Measurements from ENCODE around the gene ARID1B. TPM values are rescaled to one million over a fixed set of nuclear protein-coding genes. Genes with fewer than 3 reads are reported as not detected.

The ARID1B gene
- total RNA-seq, 1 donor from 2014 or later = 155 TPM

DNA sequence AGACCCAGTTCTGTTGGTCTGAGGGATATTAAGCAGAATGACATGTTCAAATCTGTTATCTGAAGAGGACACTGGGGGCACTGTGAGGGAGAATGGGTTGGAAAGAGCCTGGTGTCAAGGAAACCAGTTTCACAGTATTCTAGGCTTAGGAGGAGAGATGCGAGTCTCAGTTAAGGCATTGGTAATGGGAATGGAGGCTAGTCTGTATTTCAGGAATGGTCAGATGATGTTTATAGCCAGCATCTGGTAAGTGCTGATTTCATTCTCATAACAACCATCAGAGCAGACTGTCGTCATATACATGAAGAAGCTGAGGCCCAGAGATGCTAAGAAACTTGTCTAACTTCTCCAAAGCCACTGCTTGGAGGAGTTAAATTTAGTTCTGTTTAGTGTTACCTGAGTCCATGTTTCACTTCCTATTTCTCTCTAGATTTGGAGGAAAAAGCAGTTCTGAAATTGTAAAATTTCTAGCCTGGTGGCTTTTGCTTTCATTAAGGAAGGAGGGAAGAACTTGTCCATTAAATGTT lies 242.0 kb downstream of the ARID1B start:
- Mint-ChIP-seq H3K4me3 (no peak overlapping the region), H3K27me3 (ENCODE audit: low read depth) (no peaks in the 10 kb centered on the region)
- DNase-seq (ENCODE audit: low spot score in 2 of 2, unreplicated experiment in 2 of 2) = no peak

GRCh38 chr6:157019733-157020132 lies 242.6 kb downstream of the ARID1B start:
- H3K4me1 Mint-ChIP-seq = peaks cover 34% of the 10 kb centered on the region
- H3K27ac Mint-ChIP-seq = peak overlapping the region; percentile 85
- H3K36me3 Mint-ChIP-seq = no peaks in the 10 kb centered on the region
- TF ChIP-seq, protein P1, sequence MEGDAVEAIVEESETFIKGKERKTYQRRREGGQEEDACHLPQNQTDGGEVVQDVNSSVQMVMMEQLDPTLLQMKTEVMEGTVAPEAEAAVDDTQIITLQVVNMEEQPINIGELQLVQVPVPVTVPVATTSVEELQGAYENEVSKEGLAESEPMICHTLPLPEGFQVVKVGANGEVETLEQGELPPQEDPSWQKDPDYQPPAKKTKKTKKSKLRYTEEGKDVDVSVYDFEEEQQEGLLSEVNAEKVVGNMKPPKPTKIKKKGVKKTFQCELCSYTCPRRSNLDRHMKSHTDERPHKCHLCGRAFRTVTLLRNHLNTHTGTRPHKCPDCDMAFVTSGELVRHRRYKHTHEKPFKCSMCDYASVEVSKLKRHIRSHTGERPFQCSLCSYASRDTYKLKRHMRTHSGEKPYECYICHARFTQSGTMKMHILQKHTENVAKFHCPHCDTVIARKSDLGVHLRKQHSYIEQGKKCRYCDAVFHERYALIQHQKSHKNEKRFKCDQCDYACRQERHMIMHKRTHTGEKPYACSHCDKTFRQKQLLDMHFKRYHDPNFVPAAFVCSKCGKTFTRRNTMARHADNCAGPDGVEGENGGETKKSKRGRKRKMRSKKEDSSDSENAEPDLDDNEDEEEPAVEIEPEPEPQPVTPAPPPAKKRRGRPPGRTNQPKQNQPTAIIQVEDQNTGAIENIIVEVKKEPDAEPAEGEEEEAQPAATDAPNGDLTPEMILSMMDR (IDR thresholded peaks at IDR 0.05; ENCODE audit: unreplicated experiment) = no peak
- no peaks in the 10 kb centered on the region for H3K27me3 Mint-ChIP-seq (ENCODE audit: low read depth)
- peak overlapping the region; percentile 38 for H3K4me3 Mint-ChIP-seq
- no peaks in the 10 kb centered on the region for H3K9me3 Mint-ChIP-seq
- no peak for DNase-seq (ENCODE audit: low spot score in 2 of 2, unreplicated experiment in 2 of 2)

More for the DNA sequence above, 242.0 kb downstream of the ARID1B start:
- H3K4me1 Mint-ChIP-seq = peaks cover 34% of the 10 kb centered on the region
- H3K9me3 Mint-ChIP-seq = no peaks in the 10 kb centered on the region
- TF ChIP-seq, protein P1 (IDR thresholded peaks at IDR 0.05; ENCODE audit: unreplicated experiment) = no peak
- peak overlapping the region; percentile 85 for H3K27ac Mint-ChIP-seq
- H3K36me3 Mint-ChIP-seq = no peaks in the 10 kb centered on the region

GRCh38 chr6:157020398-157020797 lies 243.2 kb downstream of the ARID1B start:
- Mint-ChIP-seq H3K36me3 (peaks cover 2% of the 10 kb centered on the region), H3K9me3 (peaks cover 5% of the 10 kb centered on the region), H3K27me3 (ENCODE audit: low read depth) (no peaks in the 10 kb centered on the region), H3K4me3 (peak overlapping the region; percentile 90), H3K27ac (peak overlapping the region; percentile 100), H3K4me1 (peaks cover 35% of the 10 kb centered on the region)
- DNase-seq (ENCODE audit: low spot score in 2 of 2, unreplicated experiment in 2 of 2) = no peak
- TF ChIP-seq, protein P1 (IDR thresholded peaks at IDR 0.05; ENCODE audit: unreplicated experiment) = no peak

DNA sequence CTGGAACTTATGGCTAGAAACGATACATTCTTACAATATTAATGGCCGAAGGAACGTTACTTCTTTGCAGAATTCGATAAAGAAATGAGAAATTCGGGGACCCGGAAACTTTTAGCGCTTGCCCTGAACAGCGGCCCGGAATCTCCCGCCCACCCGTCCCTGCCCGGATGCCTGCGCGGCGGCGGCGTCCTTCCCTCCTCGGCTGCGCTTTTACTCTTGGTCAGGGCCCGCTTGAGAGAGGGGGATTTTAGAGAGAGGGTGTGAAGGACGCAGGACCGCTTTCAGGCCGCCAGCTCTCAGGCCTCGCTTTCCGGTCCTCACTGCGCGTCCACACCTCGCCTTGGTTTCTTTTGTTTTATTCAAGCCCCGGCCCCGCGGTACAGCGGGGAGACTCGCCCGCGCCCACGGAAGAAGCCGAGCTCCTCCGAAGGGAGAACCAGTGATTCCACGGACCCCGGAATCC lies 243.7 kb downstream of the ARID1B start:
- Mint-ChIP-seq H3K27ac (peak overlapping the region; percentile 100), H3K27me3 (ENCODE audit: low read depth) (no peaks in the 10 kb centered on the region), H3K4me3 (peak overlapping the region; percentile 90), H3K4me1 (peaks cover 35% of the 10 kb centered on the region), H3K9me3 (peaks cover 8% of the 10 kb centered on the region), H3K36me3 (peaks cover 5% of the 10 kb centered on the region)
- DNase-seq (ENCODE audit: low spot score in 2 of 2, unreplicated experiment in 2 of 2) = no peak
- TF ChIP-seq, protein P1 (IDR thresholded peaks at IDR 0.05; ENCODE audit: unreplicated experiment) = no peak

GRCh38 chr6:157021344-157021992 lies 244.3 kb downstream of the ARID1B start:
- H3K27ac Mint-ChIP-seq = peak overlapping the region; percentile 100
- no peaks in the 10 kb centered on the region for H3K27me3 Mint-ChIP-seq (ENCODE audit: low read depth)
- DNase-seq (ENCODE audit: low spot score in 2 of 2, unreplicated experiment in 2 of 2) = peak; percentile 76 to 88
- H3K36me3 Mint-ChIP-seq = peaks cover 9% of the 10 kb centered on the region
- peaks cover 35% of the 10 kb centered on the region for H3K4me1 Mint-ChIP-seq
- H3K9me3 Mint-ChIP-seq = peaks cover 8% of the 10 kb centered on the region
- H3K4me3 Mint-ChIP-seq = peak overlapping the region; percentile 90
- TF ChIP-seq, protein P1 (IDR thresholded peaks at IDR 0.05; ENCODE audit: unreplicated experiment) = peak; percentile 44
